Ovary (tissue), 9 donors: Measurements from ENCODE around the gene NREP. TPM values are rescaled to one million over a fixed set of nuclear protein-coding genes. Genes with fewer than 3 reads are reported as not detected.
A peak's percentile ranks its signal among the peaks of the same experiment; 100 is the strongest.

Source experiments
- DNase-seq, 5 donors: peaks; one replicate each; pipeline ENCODE4 v3.0.0-alpha.2; 2019 to 2020
- H3K27ac ChIP-seq, 2 donors: fragments of 200-600 bp; one replicate each; pipeline versions ENCODE4 v1.5.1 to v1.8.0; 2019 to 2022
- H3K27me3 ChIP-seq: fragments of 200-600 bp; one replicate; pipeline ENCODE4 v1.8.0; 2022
- H3K36me3 ChIP-seq: fragments of 200-600 bp; sonication (generic); one replicate; pipeline ENCODE4 v1.5.1; 2019
- H3K4me1 ChIP-seq: one replicate; pipeline ENCODE4 v1.8.1; 2013; ENCODE audit warnings: mild to moderate bottlenecking, moderate library complexity; ENCODE audit not compliant: insufficient read depth
- H3K4me3 ChIP-seq: fragments of 200-600 bp; sonication (generic); one replicate; pipeline ENCODE4 v1.5.1; 2017
- H3K9me3 ChIP-seq, 2 donors: fragments of 200-600 bp in 1 of 2; sonication (generic) in 1 of 2; one replicate each; pipeline versions ENCODE4 v1.5.1 to v1.8.1; 2013 to 2019; ENCODE audit warnings: mild to moderate bottlenecking in 1 of 2, moderate library complexity in 1 of 2
- EP300 ChIP-seq: sonication (generic); formaldehyde crosslinking; IDR thresholded peaks from one replicate; pipeline ENCODE4 v1.6.1; 2017; ENCODE audit warnings: antibody characterized with exemption
- POLR2A ChIP-seq: fragments of 450-650 bp; IDR thresholded peaks from one replicate; pipeline ENCODE4 v1.6.1; 2017; ENCODE audit warnings: antibody characterized with exemption, mild to moderate bottlenecking, moderate library complexity
- WGBS, 3 donors: extraction: QIAGEN DNeasy Blood & Tissue Kit in 1 of 3; methylation state at CpG; one replicate each; pipeline versions ENCODE4 v1.1.5 to v1.1.7; 2013 to 2017; 5-methylcytosine and 5-hydroxymethylcytosine counted together
- intact Hi-C, 4 donors: fragments of 100-400 bp; cut with DNase I; formaldehyde crosslinking; loops; one replicate each; pipeline versions ENCODE4 v1.11.0 to v1.15.1; 2022 to 2023
- polyA plus RNA-seq, 2 donors: library from polyadenylated mRNA; stranded (reverse); fragments of 200-250 nt in 1 of 2; fragments of 350-450 nt in 1 of 2; fragmentation: Illumina TruSeq in 1 of 2; extraction: RNeasy Lipid Tissue Mini Kit (QIAGEN cat#74804) in 1 of 2; gene quantifications; one replicate each; pipeline ENCODE4 v1.2.3, GENCODE V29; 2013 to 2014
- total RNA-seq, 7 donors: library from RNA; depleted of rRNA in 2 of 7; stranded (reverse); fragments of >200 nt in 2 of 7; fragmentation: NEBNext Ultra II Directional in 3 of 7; extraction: Animal tissue kit (Norgen Biotek cat#: 25700) in 3 of 7; gene quantifications; one replicate each; pipeline versions ENCODE4 v1.1.0 to v1.2.4, GENCODE V29; 2016 to 2023
- TF ChIP-seq, protein P1 (sequence below), 3 donors: fragments of 450-650 bp in 2 of 3; fragments of 200-600 bp in 1 of 3; IDR thresholded peaks; one replicate each; pipeline versions ENCODE4 v1.5.1 to v1.8.0; 2016 to 2022; ENCODE audit warnings: antibody characterized with exemption in 3 of 3, mild to moderate bottlenecking in 1 of 3
- donor health status: DM: no; HTN: no; CAD: no; lungs with moderate emphysema.
- donor health status: DM: no; HTN: no; CAD: no.
- donor health status: Bipolar disorder and iron deficiency.
- donor health status: DM: yes; HTN: yes; CAD: no.
- donor health status: DM: no; HTN: no; CAD: no.
- donor health status: DM: yes; HTN: yes; CAD: no.

The NREP gene
- total and polyA plus RNA-seq, 9 donors: 17.0 to 129 (median 31.2) TPM

DNA sequence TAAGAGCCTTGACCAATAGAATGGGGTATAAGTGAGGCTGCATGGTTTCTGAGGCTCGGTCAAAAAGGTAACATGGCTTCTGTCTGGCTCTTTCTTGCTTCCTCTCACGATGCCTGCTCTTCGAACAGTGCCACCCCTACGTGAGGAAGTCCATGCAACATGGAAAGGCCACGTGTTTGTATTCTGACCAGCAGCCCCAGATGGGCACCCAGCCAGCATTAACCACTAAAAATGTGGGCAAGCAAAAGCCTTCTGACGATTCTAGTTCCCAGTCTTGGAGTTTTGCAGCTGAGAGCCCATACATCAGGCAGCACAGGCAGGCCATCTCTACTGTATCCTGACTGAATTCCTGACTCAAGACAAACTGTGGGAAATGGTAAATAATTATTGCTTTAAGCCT lies 24.2 kb upstream of the NREP start:
- Histone ChIP-seq H3K36me3 (no peaks in the 10 kb centered on the region), H3K9me3 (no peaks in the 10 kb centered on the region), H3K27ac (no peak overlapping the region), H3K4me1 (no peaks in the 10 kb centered on the region), H3K27me3 (no peaks in the 10 kb centered on the region), H3K4me3 (no peak overlapping the region)
- DNase-seq: peak in 1 of 5 donors; percentile 12
- 76 to 86% (median 82%) methylated on average over 6 of the region's 6 CpGs for WGBS, 3 donors
- intact Hi-C loops: no loop called here
- TF ChIP-seq, protein P1, sequence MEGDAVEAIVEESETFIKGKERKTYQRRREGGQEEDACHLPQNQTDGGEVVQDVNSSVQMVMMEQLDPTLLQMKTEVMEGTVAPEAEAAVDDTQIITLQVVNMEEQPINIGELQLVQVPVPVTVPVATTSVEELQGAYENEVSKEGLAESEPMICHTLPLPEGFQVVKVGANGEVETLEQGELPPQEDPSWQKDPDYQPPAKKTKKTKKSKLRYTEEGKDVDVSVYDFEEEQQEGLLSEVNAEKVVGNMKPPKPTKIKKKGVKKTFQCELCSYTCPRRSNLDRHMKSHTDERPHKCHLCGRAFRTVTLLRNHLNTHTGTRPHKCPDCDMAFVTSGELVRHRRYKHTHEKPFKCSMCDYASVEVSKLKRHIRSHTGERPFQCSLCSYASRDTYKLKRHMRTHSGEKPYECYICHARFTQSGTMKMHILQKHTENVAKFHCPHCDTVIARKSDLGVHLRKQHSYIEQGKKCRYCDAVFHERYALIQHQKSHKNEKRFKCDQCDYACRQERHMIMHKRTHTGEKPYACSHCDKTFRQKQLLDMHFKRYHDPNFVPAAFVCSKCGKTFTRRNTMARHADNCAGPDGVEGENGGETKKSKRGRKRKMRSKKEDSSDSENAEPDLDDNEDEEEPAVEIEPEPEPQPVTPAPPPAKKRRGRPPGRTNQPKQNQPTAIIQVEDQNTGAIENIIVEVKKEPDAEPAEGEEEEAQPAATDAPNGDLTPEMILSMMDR (IDR thresholded peaks at IDR 0.05): no peak
- TF ChIP-seq POLR2A (no peak), EP300 (no peak)

DNA sequence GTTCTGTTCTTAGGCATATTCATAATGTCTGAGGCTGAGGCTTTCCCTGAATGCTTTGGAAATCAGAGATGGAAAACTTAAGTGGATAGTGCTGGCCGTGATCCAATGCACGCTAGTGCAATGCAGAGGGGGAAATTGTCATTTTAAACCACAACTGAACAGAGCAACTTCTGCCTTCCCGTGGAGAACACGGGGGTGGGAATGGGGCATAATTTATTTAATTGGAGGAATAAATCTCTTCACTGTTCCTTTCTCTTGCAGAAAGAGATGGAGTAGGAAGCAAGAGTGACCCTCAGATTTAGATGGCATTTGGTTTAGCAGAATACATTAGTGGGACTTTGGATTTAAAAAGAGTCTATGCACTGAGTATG lies 22.9 kb upstream of the NREP start:
- Histone ChIP-seq H3K4me1 (no peaks in the 10 kb centered on the region), H3K4me3 (no peak overlapping the region), H3K9me3 (no peaks in the 10 kb centered on the region), H3K27ac (no peak overlapping the region), H3K27me3 (no peaks in the 10 kb centered on the region), H3K36me3 (no peaks in the 10 kb centered on the region)
- TF ChIP-seq, protein P1 (IDR thresholded peaks at IDR 0.05): no peak
- TF ChIP-seq POLR2A (no peak), EP300 (no peak)
- intact Hi-C loops: no loop called here
- DNase-seq: no peak
- WGBS, 3 donors: 2 to 5% (median 5%) methylated on average over 4 of the region's 4 CpGs

DNA sequence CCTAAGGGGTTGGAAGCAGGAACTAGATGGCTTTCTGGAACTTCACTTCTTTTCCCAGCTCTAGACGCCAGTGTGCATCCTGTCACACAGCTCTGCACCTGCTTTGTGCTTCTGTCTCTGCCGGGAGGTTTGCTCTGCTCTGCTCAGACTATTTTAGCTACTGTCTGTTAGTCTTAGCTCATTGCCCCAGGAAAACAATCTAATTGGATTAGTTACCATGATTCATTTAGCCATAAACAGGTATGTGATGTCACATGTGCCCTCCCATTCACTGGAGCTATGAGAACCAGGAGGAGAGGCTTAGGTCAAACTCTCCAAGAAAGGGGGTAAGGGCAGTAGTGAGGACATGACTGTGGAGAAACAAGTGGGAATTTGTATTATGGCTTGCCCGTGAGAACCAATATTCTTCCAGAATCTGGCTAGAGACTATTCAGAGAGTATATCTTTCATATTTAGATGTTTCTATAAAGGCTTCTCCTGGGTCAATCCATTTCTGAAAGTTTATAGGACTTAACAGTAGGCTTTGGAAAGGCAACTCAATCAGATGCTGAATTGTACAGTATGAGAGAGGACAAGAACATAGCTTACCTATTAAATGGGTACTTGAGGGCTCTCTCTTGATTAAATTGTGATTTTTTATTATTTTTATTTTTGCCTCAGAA lies 22.4 kb upstream of the NREP start:
- TF ChIP-seq, protein P1 (IDR thresholded peaks at IDR 0.05): no peak
- TF ChIP-seq EP300: no peak
- no peak for TF ChIP-seq POLR2A
- intact Hi-C loops: no loop called here
- WGBS, 3 donors: 79 to 88% (median 85%) methylated on average over 3 of the region's 3 CpGs
- Histone ChIP-seq H3K9me3 (no peaks in the 10 kb centered on the region), H3K4me3 (no peak overlapping the region), H3K36me3 (no peaks in the 10 kb centered on the region), H3K27me3 (no peaks in the 10 kb centered on the region), H3K27ac (no peak overlapping the region), H3K4me1 (no peaks in the 10 kb centered on the region)
- no peak for DNase-seq

DNA sequence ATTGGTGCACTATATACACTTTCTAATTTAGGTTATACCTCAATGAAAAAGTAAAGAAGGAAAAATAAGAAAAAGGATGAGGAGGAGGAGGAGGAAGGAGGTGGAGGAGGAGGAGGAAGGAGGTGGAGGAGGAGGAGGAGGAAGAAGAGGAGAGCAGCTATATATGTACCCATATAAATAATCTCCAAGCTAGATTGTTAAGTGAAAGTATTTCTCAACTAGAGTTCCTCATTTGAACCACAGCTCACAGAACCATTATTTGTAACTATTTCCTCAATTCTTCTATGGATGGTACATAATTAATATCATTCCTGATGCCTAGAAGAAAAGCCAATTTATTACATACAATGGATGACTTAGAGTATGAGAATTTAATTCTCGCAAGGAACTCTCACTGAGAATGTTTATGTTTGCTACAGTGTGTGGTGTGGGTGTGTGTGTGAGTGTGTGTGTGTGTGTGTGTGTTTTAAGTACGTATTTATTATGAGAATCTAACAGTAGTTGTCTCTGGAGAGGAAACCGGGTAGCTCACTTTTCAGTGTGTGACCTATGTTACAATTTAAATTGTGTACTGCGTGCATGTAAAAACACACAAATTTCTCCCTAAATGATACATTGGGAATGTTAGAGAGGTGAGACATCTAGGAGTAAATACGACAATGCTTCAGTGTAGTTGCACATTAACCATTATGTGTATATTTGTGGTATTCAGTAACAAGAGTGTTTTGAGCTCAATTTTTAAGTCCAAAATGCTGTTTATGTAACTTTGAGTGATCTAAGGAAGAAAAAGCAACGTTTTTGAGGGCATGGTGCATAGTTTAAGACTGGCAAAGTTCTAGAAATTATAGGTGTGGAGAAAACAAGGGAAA lies 20.2 kb upstream of the NREP start:
- TF ChIP-seq, protein P1 (IDR thresholded peaks at IDR 0.05): no peak
- no peak for TF ChIP-seq POLR2A
- TF ChIP-seq EP300: no peak
- DNase-seq: no peak
- Histone ChIP-seq H3K36me3 (no peaks in the 10 kb centered on the region), H3K4me1 (no peaks in the 10 kb centered on the region), H3K9me3 (no peaks in the 10 kb centered on the region), H3K4me3 (no peak overlapping the region), H3K27me3 (no peaks in the 10 kb centered on the region), H3K27ac (no peak overlapping the region)
- intact Hi-C loops: no loop called here
- 74 to 81% (median 81%) methylated on average over 6 of the region's 6 CpGs for WGBS, 3 donors
